ENCODE data around the gene BDKRB2. TPM values are rescaled to one million over a fixed set of nuclear protein-coding genes. Genes with fewer than 3 reads are reported as not detected.

The BDKRB2 gene
- total and polyA plus RNA-seq, 2 of the 4 experiments (the other 2 are of a cell fraction), result 60.9 to 73.1 TPM

- Histone ChIP-seq H3K79me1 (ENCODE audit: low read depth in 1 of 2, low read length in 2 of 2) (no peaks in the 10 kb centered on the region), H4K20me1 (ENCODE audit: insufficient read depth, low read length) (no peaks in the 10 kb centered on the region), H3K18ac (ENCODE audit: low read depth, low read length) (no peak overlapping the region), H4K91ac (ENCODE audit: insufficient read depth, low read depth, low read length) (no peak overlapping the region), H3K27me3 (ENCODE audit: control insufficient read depth, insufficient read depth, low read length) (no peaks in the 10 kb centered on the region), H3K27ac (ENCODE audit: insufficient read depth, low read length) (no peak overlapping the region), H2BK5ac (ENCODE audit: low read depth, low read length, poor library complexity, severe bottlenecking) (no peak overlapping the region), H4K5ac (ENCODE audit: low read depth, low read length) (no peak overlapping the region), H3K9ac (ENCODE audit: low read depth, low read length) (no peak overlapping the region), H3K4ac (ENCODE audit: low read depth, low read length) (no peak overlapping the region), H3K9me1 (ENCODE audit: insufficient read depth, low read length) (no peaks in the 10 kb centered on the region), H3K4me2 (ENCODE audit: low read depth, low read length) (no peak overlapping the region), H2AFZ (replicated peaks; ENCODE audit: low read length, poor library complexity) (no peak overlapping the region), H3K4me1 (ENCODE audit: control insufficient read depth, insufficient read depth, low read length) (peaks cover 13% of the 10 kb centered on the region), H3K36me3 (ENCODE audit: control insufficient read depth, insufficient read depth, low read length) (peaks cover 6% of the 10 kb centered on the region; the same call in 1 of the 2 replicates), H2BK20ac (ENCODE audit: low read depth, low read length) (no peak overlapping the region), H3K9me3 (ENCODE audit: control insufficient read depth, insufficient read depth, low read length) (peaks cover 8% of the 10 kb centered on the region), H3K23ac (ENCODE audit: low read depth, low read length) (no peak overlapping the region), H3K4me3 (ENCODE audit: insufficient read depth, low read depth, low read length) (no peak overlapping the region), H3K56ac (ENCODE audit: extremely low read depth, insufficient read depth, low read length) (no peak overlapping the region), H2BK120ac (ENCODE audit: low read depth, low read length) (no peak overlapping the region), H2AK5ac (ENCODE audit: low read depth, low read length) (no peak overlapping the region), H2BK15ac (ENCODE audit: low read depth, low read length) (no peak overlapping the region), H4K8ac (ENCODE audit: low read depth in 2 of 2, low read length in 2 of 2) (no peak overlapping the region), H3K14ac (replicated peaks; ENCODE audit: low read depth, low read length) (no peak overlapping the region), H2AK9ac (replicated peaks; ENCODE audit: low read depth, low read length, poor library complexity) (no peak overlapping the region)
- no peak for TF ChIP-seq BHLHE40 (IDR thresholded peaks at IDR 0.05; ENCODE audit: low read depth, low read length)
- TF ChIP-seq RAD21 (IDR thresholded peaks at IDR 0.05; ENCODE audit: low read length), result no peak
- TF ChIP-seq FOS (IDR thresholded peaks at IDR 0.05; ENCODE audit: low read depth, low read length), result no peak
- no peak for TF ChIP-seq CHD1 (IDR thresholded peaks at IDR 0.05; ENCODE audit: low read depth, low read length)
- 0 out of 2 replicates have a peak, but pooled peaks have one; percentile 24 for TF ChIP-seq CTCF (conservative IDR thresholded peaks at IDR 0.05; ENCODE audit: low read depth, low read length)
- TF ChIP-seq USF2 (IDR thresholded peaks at IDR 0.05; ENCODE audit: low read depth, low read length), result no peak
- no TSS peak for BruUV-seq (replicated peaks)
- dilution Hi-C loops (cut with HindIII; ENCODE audit: low sequenced_read_pairs, unreplicated experiment), result no loop called here
- intact Hi-C loops (cut with micrococcal nuclease), result loop anchor here (10.0 kb wide), 1 partner anchor 223 kb away; the partner anchor contains the start of gene PAPOLA
- WGBS, 2 experiments (ENCODE audit: extremely low coverage in 2 of 2, insufficient read length in 1 of 2), result 60% methylated on average over 1 of the region's 4 CpGs; no CpG with 5 or more reads in 1 of the 2 experiments
- CTCF ChIA-PET, result interaction anchor here (0.7 to 1.0 kb wide), 3 partner anchors 136 to 183 kb away, joined by 3 read pairs; no protein-coding TSS in a partner anchor
- ATAC-seq (ENCODE audit: low read depth), result no peak
- DNase-seq, result peak; percentile 17
- POLR2A ChIA-PET (ENCODE audit: unreplicated experiment), result no interaction called here
- in situ Hi-C loops (cut with MboI; ENCODE audit: low sequenced_read_pairs), result no loop called here
Measured at GRCh38 chr14:96281486-96281885, 76.8 kb downstream of the BDKRB2 start.

Measured in IMR-90 (cell line).